KMS-11 (cell line): Measurements from ENCODE around the gene RBCK1.

Source experiments
- H2AFZ ChIP-seq: fragments of 200-600 bp; sonication (generic); 2 replicates; pipeline ENCODE4 v1.6.1; 2016; ENCODE audit warnings: antibody characterized with exemption, mixed run types, low read depth
- H3K27ac ChIP-seq: fragments of 200-600 bp; sonication (generic); 2 replicates; pipeline ENCODE4 v1.6.1; 2016; ENCODE audit warnings: mild to moderate bottlenecking, mixed run types
- H3K27me3 ChIP-seq: fragments of 200-600 bp; sonication (generic); 2 replicates; pipeline ENCODE4 v1.6.1; 2017; ENCODE audit warnings: mild to moderate bottlenecking, low read depth, mixed run types, moderate library complexity; ENCODE audit not compliant: insufficient read depth
- H3K36me3 ChIP-seq: fragments of 200-600 bp; sonication (generic); 2 replicates; pipeline ENCODE4 v1.6.1; 2017; ENCODE audit warnings: mild to moderate bottlenecking, mixed run types; ENCODE audit not compliant: insufficient read depth
- H3K4me1 ChIP-seq: fragments of 200-600 bp; sonication (generic); 2 replicates; pipeline ENCODE4 v1.6.1; 2016; ENCODE audit warnings: mild to moderate bottlenecking, low read depth, mixed run types; ENCODE audit not compliant: poor library complexity, severe bottlenecking
- H3K4me2 ChIP-seq: fragments of 200-600 bp; sonication (generic); 2 replicates; pipeline ENCODE4 v1.7.0; 2016; ENCODE audit warnings: mild to moderate bottlenecking, mixed run types
- H3K4me3 ChIP-seq: fragments of 200-600 bp; sonication (generic); IDR thresholded peaks from 2 replicates; pipeline ENCODE4 v1.6.1; 2017; ENCODE audit warnings: low read depth, low read length, mixed read lengths; ENCODE audit not compliant: insufficient read depth
- H3K79me2 ChIP-seq: fragments of 200-600 bp; sonication (generic); 2 replicates; pipeline ENCODE4 v1.6.1; 2016; ENCODE audit warnings: low read depth, mixed run types; ENCODE audit not compliant: insufficient read depth
- H3K9ac ChIP-seq: fragments of 200-600 bp; sonication (generic); 2 replicates; pipeline ENCODE4 v1.6.1; 2016; ENCODE audit warnings: mild to moderate bottlenecking, mixed run types
- H4K20me1 ChIP-seq: fragments of 200-600 bp; sonication (generic); 2 replicates; pipeline ENCODE4 v1.6.1; 2016; ENCODE audit warnings: mild to moderate bottlenecking, mixed run types; ENCODE audit not compliant: insufficient read depth
- CTCF ChIP-seq: fragments of 200-600 bp; sonication (generic); conservative IDR thresholded peaks from 2 replicates; pipeline ENCODE4 v1.6.1; 2017; ENCODE audit warnings: low read depth, mild to moderate bottlenecking, antibody characterized with exemption, low read length, moderate library complexity, mixed read lengths

RBCK1 gene

GRCh38 chr20:397432-398237 lies 10.5 kb upstream of the RBCK1 start:
- H3K4me3 ChIP-seq: no peak overlapping the region
- H3K9ac ChIP-seq: no peak overlapping the region
- peaks cover 6% of the 10 kb centered on the region; the same call in 1 of the 2 replicates for H3K36me3 ChIP-seq
- H3K4me2 ChIP-seq: no peak overlapping the region
- H4K20me1 ChIP-seq: no peaks in the 10 kb centered on the region
- no peak overlapping the region for H3K27ac ChIP-seq
- H2AFZ ChIP-seq: no peak overlapping the region
- H3K27me3 ChIP-seq: no peaks in the 10 kb centered on the region
- no peak for TF ChIP-seq CTCF
- no peaks in the 10 kb centered on the region for H3K79me2 ChIP-seq
- H3K4me1 ChIP-seq: peaks cover 28% of the 10 kb centered on the region

GRCh38 chr20:399182-399707 lies 8.9 kb upstream of the RBCK1 start:
- no peak overlapping the region for H3K4me2 ChIP-seq
- TF ChIP-seq CTCF: no peak
- H3K27ac ChIP-seq: no peak overlapping the region
- H4K20me1 ChIP-seq: no peaks in the 10 kb centered on the region
- H3K4me3 ChIP-seq: no peak overlapping the region
- H3K36me3 ChIP-seq: peaks cover 6% of the 10 kb centered on the region; the same call in 1 of the 2 replicates
- H3K79me2 ChIP-seq: no peaks in the 10 kb centered on the region
- H3K4me1 ChIP-seq: peaks cover 31% of the 10 kb centered on the region
- no peak overlapping the region for H2AFZ ChIP-seq
- no peak overlapping the region for H3K9ac ChIP-seq
- H3K27me3 ChIP-seq: no peaks in the 10 kb centered on the region

- Histone ChIP-seq H3K4me2 (no peak overlapping the region), H3K79me2 (no peaks in the 10 kb centered on the region), H3K27ac (no peak overlapping the region), H3K36me3 (peaks cover 6% of the 10 kb centered on the region; the same call in 1 of the 2 replicates), H3K9ac (no peak overlapping the region), H2AFZ (0 out of 2 replicates have a peak overlapping the region, but pooled peaks have one; percentile 1), H3K4me3 (no peak overlapping the region), H3K4me1 (peaks cover 31% of the 10 kb centered on the region), H4K20me1 (no peaks in the 10 kb centered on the region), H3K27me3 (no peaks in the 10 kb centered on the region)
- no peak for TF ChIP-seq CTCF
Measured at GRCh38 chr20:400128-400453, 8.0 kb upstream of the RBCK1 start.

GRCh38 chr20:400454-401275 lies 7.4 kb upstream of the RBCK1 start:
- H3K4me2 ChIP-seq: no peak overlapping the region
- H3K4me1 ChIP-seq: peaks cover 33% of the 10 kb centered on the region
- H3K27ac ChIP-seq: no peak overlapping the region
- TF ChIP-seq CTCF: no peak
- H3K9ac ChIP-seq: no peak overlapping the region
- 0 out of 2 replicates have a peak overlapping the region, but pooled peaks have one; percentile 1 for H2AFZ ChIP-seq
- no peaks in the 10 kb centered on the region for H4K20me1 ChIP-seq
- H3K27me3 ChIP-seq: no peaks in the 10 kb centered on the region
- H3K4me3 ChIP-seq: no peak overlapping the region
- no peaks in the 10 kb centered on the region for H3K79me2 ChIP-seq
- H3K36me3 ChIP-seq: peaks cover 6% of the 10 kb centered on the region; the same call in 1 of the 2 replicates
